Activated CD8-positive, alpha-beta T cell treated with anti-CD3 and anti-CD28 coated beads for 36 hours (primary cell): Measurements from ENCODE around the gene ATP5PB. TPM values are rescaled to one million over a fixed set of nuclear protein-coding genes. Genes with fewer than 3 reads are reported as not detected.

ENCODE experiments used
- ATAC-seq: fragments of 200-7000 bp; cut with Tn5 transposase; one replicate; pipeline ENCODE4 v1.10.0; 2021; ENCODE audit warnings: mild to moderate bottlenecking, moderate library complexity
- CTCF ChIA-PET: fragments of 350-600 bp; sonication (Branson Sonifier 250); formaldehyde crosslinking; loops from one replicate; lab custom pipeline; 2021; ENCODE audit warnings: antibody characterized with exemption; lab: Charles Lee
- POLR2A ChIA-PET: fragments of 350-600 bp; sonication (Branson Sonifier 250); formaldehyde crosslinking; loops from one replicate; lab custom pipeline; 2021; ENCODE audit warnings: antibody characterized with exemption; lab: Charles Lee
- DNase-seq: peaks from one replicate; pipeline ENCODE4 v3.0.0-alpha.2; 2020
- H3K27ac Mint-ChIP-seq: one replicate; pipeline ENCODE4 v1.8.0; 2021; ENCODE audit warnings: mild to moderate bottlenecking, mixed read lengths
- H3K27me3 Mint-ChIP-seq: one replicate; pipeline ENCODE4 v1.8.0; 2021; ENCODE audit warnings: mixed read lengths
- H3K36me3 Mint-ChIP-seq: one replicate; pipeline ENCODE4 v1.8.0; 2021; ENCODE audit warnings: low read depth, mixed read lengths
- H3K4me1 Mint-ChIP-seq: one replicate; pipeline ENCODE4 v1.8.0; 2021; ENCODE audit warnings: low read depth, mixed read lengths
- H3K4me3 Mint-ChIP-seq: one replicate; pipeline ENCODE4 v1.8.0; 2021; ENCODE audit warnings: mild to moderate bottlenecking, moderate library complexity, mixed read lengths
- H3K9me3 Mint-ChIP-seq: one replicate; pipeline ENCODE4 v1.8.0; 2021; ENCODE audit warnings: mixed read lengths
- CTCF ChIP-seq: fragments of 200-600 bp; IDR thresholded peaks from one replicate; pipeline ENCODE4 v1.8.0; 2022; ENCODE audit warnings: antibody characterized with exemption, mild to moderate bottlenecking
- intact Hi-C: fragments of 100-400 bp; cut with micrococcal nuclease; formaldehyde crosslinking; loops from one replicate; pipeline ENCODE4 v1.10.0; 2022
- total RNA-seq, 2 experiments: library from RNA; stranded (reverse); gene quantifications; one replicate each; pipeline ENCODE4 v1.2.3, GENCODE V29; 2021

ATP5PB gene
- total RNA-seq, 2 experiments from 2014 or later: 341 to 342 TPM

- Mint-ChIP-seq H3K4me3 (no peak overlapping the region), H3K27ac (no peak overlapping the region), H3K4me1 (no peaks in the 10 kb centered on the region), H3K36me3 (no peaks in the 10 kb centered on the region), H3K9me3 (peaks cover 5% of the 10 kb centered on the region), H3K27me3 (no peaks in the 10 kb centered on the region)
- intact Hi-C loops: no loop called here
- no peak for DNase-seq
- ChIA-PET POLR2A (interaction anchor here (1.0 to 1.2 kb wide), 3 partner anchors 11 to 17 kb away, joined by 3 to 5 read pairs (median 3); no protein-coding TSS in a partner anchor), CTCF (interaction anchor here (0.7 to 2.0 kb wide), 4 partner anchors 8 to 18 kb away, joined by 3 to 7 read pairs (median 4); no protein-coding TSS in a partner anchor)
- ATAC-seq: no peak
- no peak for TF ChIP-seq CTCF
These were observed 41.0 kb downstream of the ATP5PB start for GRCh38 chr1:111490220-111490619.

DNA sequence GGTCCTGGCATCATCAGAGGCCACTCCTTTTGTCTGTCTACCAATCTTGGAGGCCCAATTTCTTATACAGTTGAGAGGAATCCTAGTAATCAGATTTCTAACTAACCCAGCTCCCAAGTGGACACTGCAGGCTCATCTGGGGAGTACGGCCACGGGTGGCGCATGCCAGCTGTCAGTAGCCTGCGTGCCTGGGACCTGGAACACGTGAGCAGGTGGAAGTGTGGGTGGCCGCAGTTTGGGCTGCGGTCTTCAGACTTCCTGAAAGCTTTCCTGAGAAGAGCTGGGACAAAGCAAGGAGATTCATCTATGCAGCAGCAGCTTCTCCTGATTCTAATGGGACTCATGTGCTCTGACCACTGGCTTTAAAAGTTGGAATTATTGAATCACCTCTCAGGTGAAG, 41.8 kb downstream of the ATP5PB start:
- peaks cover 6% of the 10 kb centered on the region for H3K9me3 Mint-ChIP-seq
- ATAC-seq (no peak), DNase-seq (no peak)
- POLR2A ChIA-PET: interaction anchor here (1.2 kb wide), 1 partner anchor 10 kb away, joined by 3 read pairs; no protein-coding TSS in a partner anchor
- no peak overlapping the region for H3K4me3 Mint-ChIP-seq
- no peaks in the 10 kb centered on the region for H3K27me3 Mint-ChIP-seq
- no peak for TF ChIP-seq CTCF
- H3K27ac Mint-ChIP-seq: no peak overlapping the region
- H3K36me3 Mint-ChIP-seq: no peaks in the 10 kb centered on the region
- intact Hi-C loops: no loop called here
- CTCF ChIA-PET: interaction anchor here (0.7 to 2.0 kb wide), 4 partner anchors 9 to 17 kb away, joined by 3 to 7 read pairs (median 4); no protein-coding TSS in a partner anchor
- peaks cover 3% of the 10 kb centered on the region for H3K4me1 Mint-ChIP-seq

GRCh38 chr1:111496398-111496797, 47.1 kb downstream of the ATP5PB start:
- H3K27ac Mint-ChIP-seq: peak overlapping the region; percentile 75
- CTCF ChIA-PET: interaction anchor here (1.0 to 4.2 kb wide), 7 partner anchors 9 to 267 kb away, joined by 3 to 52 read pairs (median 4); no protein-coding TSS in a partner anchor
- no peak overlapping the region for H3K4me3 Mint-ChIP-seq
- no peak for TF ChIP-seq CTCF
- no peaks in the 10 kb centered on the region for H3K27me3 Mint-ChIP-seq
- peaks cover 25% of the 10 kb centered on the region for H3K4me1 Mint-ChIP-seq
- ATAC-seq (peak; percentile 89), DNase-seq (peak; percentile 41)
- H3K36me3 Mint-ChIP-seq: peaks cover 10% of the 10 kb centered on the region
- H3K9me3 Mint-ChIP-seq: peaks cover 22% of the 10 kb centered on the region
- intact Hi-C loops: no loop called here
- POLR2A ChIA-PET: interaction anchor here (0.7 to 4.2 kb wide), 5 partner anchors 11 to 96 kb away, joined by 3 to 23 read pairs (median 5); no protein-coding TSS in a partner anchor

DNA sequence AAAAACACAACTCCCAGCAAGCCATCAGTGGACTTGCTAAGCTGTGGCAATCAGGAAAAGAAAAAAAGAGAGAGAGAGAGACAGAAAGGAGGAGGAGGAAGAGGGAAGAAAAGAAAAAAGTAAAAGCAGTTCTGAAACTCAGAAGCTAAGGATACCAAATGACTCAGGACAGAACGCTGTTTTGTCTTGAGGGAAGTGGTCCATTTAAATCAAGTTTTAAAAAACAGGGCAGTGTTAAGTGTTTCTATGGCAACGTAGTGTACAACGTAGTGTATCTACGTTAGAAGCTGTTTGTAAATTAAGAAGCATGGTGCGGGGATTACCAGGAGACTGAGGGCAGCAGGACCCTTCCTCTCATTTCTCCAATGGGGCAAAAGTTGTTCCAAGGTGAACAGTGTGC, 48.3 kb downstream of the ATP5PB start:
- peaks cover 25% of the 10 kb centered on the region for H3K4me1 Mint-ChIP-seq
- H3K27me3 Mint-ChIP-seq: no peaks in the 10 kb centered on the region
- ATAC-seq: no peak
- intact Hi-C loops: no loop called here
- DNase-seq: no peak
- no peak overlapping the region for H3K4me3 Mint-ChIP-seq
- no peak overlapping the region for H3K27ac Mint-ChIP-seq
- CTCF ChIA-PET: interaction anchor here (0.8 to 4.2 kb wide), 12 partner anchors 10 to 257 kb away, joined by 3 to 52 read pairs (median 4); no protein-coding TSS in a partner anchor
- no peak for TF ChIP-seq CTCF
- H3K9me3 Mint-ChIP-seq: peaks cover 22% of the 10 kb centered on the region
- POLR2A ChIA-PET: interaction anchor here (1.1 to 4.2 kb wide), 6 partner anchors 9 to 104 kb away, joined by 3 to 23 read pairs (median 4); no protein-coding TSS in a partner anchor
- peaks cover 10% of the 10 kb centered on the region for H3K36me3 Mint-ChIP-seq
